A549 (cell line): ENCODE data around the gene NACC2. TPM values are rescaled to one million over a fixed set of nuclear protein-coding genes. Genes with fewer than 3 reads are reported as not detected.

Experiments used
- ATAC-seq, 2 experiments: fragments of 200-7000 bp in 1 of 2; fragments of >200 bp in 1 of 2; cut with Nextera tagmentation in 1 of 2; cut with Tn5 transposase in 1 of 2; 3 replicates each; pipeline versions ENCODE4 v1.8.0 to v1.9.1; 2018 to 2020; ENCODE audit warnings: mild to moderate bottlenecking in 1 of 2, moderate library complexity in 1 of 2
- CTCF ChIA-PET: fragments of 300-600 bp; sonication (Branson Sonifier 250); formaldehyde crosslinking; extraction: SDS; loops from one replicate; lab custom pipeline; 2021; ENCODE audit warnings: antibody characterized with exemption, inconsistent platforms; lab: Yijun Ruan, JAX
- POLR2A ChIA-PET: fragments of 350-600 bp; formaldehyde crosslinking; extraction: SDS; loops from one replicate; lab custom pipeline; 2021; ENCODE audit warnings: antibody characterized with exemption, inconsistent platforms; lab: Yijun Ruan, JAX
- DNase-seq, 2 experiments: peaks; one replicate each; pipeline versions ENCODE4 v3.0.0 to v3.0.0-alpha.2; 2011 to 2016; ENCODE audit warnings: low read depth in 1 of 2, low spot score in 1 of 2
- FAIRE-seq: peaks from 2 replicates; lab custom pipeline; 2011; peaks lifted over from hg19 to GRCh38; lab: Jason Lieb, UNC
- H3K27ac ChIP-seq, 2 experiments: fragments of >200 bp; sonication (Bioruptor Twin); formaldehyde crosslinking; 3 replicates each; pipeline ENCODE4 v1.5.1; 2016 to 2017
- H3K4me1 ChIP-seq: fragments of >200 bp; sonication (Bioruptor Twin); formaldehyde crosslinking; 3 replicates; pipeline ENCODE4 v1.6.1; 2016
- H3K4me2 ChIP-seq: fragments of >200 bp; sonication (Bioruptor Twin); formaldehyde crosslinking; 3 replicates; pipeline ENCODE4 v1.6.1; 2016
- H3K4me3 ChIP-seq: fragments of >200 bp; sonication (Bioruptor Twin); formaldehyde crosslinking; 3 replicates; pipeline ENCODE4 v1.5.1; 2016
- H3K9me3 ChIP-seq: fragments of >200 bp; sonication (Bioruptor Twin); formaldehyde crosslinking; 3 replicates; pipeline ENCODE4 v1.6.1; 2016
- BHLHE40 ChIP-seq: IDR thresholded peaks from 2 replicates; pipeline ENCODE4 v1.6.1; 2012; ENCODE audit warnings: low read depth, low read length, inconsistent platforms
- CBX8 ChIP-seq: fragments of 200-600 bp; sonication (generic); IDR thresholded peaks from 2 replicates; pipeline ENCODE4 v1.6.1; 2016
- CHD2 ChIP-seq: fragments of 150-350 bp; IDR thresholded peaks from 2 replicates; pipeline ENCODE4 v1.6.1; 2014; ENCODE audit warnings: low read length; ENCODE audit not compliant: partially characterized antibody
- HOXA7 ChIP-seq: fragments of 250-450 bp; sonication (Bioruptor Pico); IDR thresholded peaks from 2 replicates; pipeline ENCODE4 v1.5.0; 2020; ENCODE audit warnings: mild to moderate bottlenecking, moderate library complexity
- JUN ChIP-seq, 2 experiments: fragments of >200 bp; sonication (Bioruptor Twin); formaldehyde crosslinking; IDR thresholded peaks; 2 replicates in 1 of 2; 3 replicates in 1 of 2; pipeline ENCODE4 v1.6.1; 2016 to 2017
- MAFK ChIP-seq: fragments of 450-650 bp; IDR thresholded peaks from 2 replicates; pipeline ENCODE4 v1.6.1; 2014; ENCODE audit not compliant: partially characterized antibody
- NFE2L2 ChIP-seq: fragments of 150-350 bp; conservative IDR thresholded peaks from 2 replicates; pipeline ENCODE4 v1.6.1; 2014; ENCODE audit warnings: low read length
- NR3C1 ChIP-seq: fragments of >200 bp; sonication (Bioruptor Twin); formaldehyde crosslinking; IDR thresholded peaks from 3 replicates; pipeline ENCODE4 v1.6.1; 2017
- PHF8 ChIP-seq: fragments of 200-600 bp; sonication (generic); IDR thresholded peaks from 2 replicates; pipeline ENCODE4 v1.6.1; 2016; ENCODE audit warnings: low read depth, mild to moderate bottlenecking, antibody characterized with exemption, moderate library complexity, borderline replicate concordance
- POLR2A ChIP-seq: IDR thresholded peaks from 2 replicates; pipeline ENCODE4 v1.6.1; 2012; ENCODE audit warnings: mild to moderate bottlenecking, low read length
- POLR2AphosphoS2 ChIP-seq: conservative IDR thresholded peaks from 2 replicates; pipeline ENCODE4 v1.6.1; 2012; ENCODE audit warnings: low read length, improper control_type of control experiment, inconsistent platforms
- SMC3 ChIP-seq: fragments of >200 bp; sonication (Bioruptor Twin); formaldehyde crosslinking; IDR thresholded peaks from 3 replicates; pipeline ENCODE4 v1.6.1; 2018; ENCODE audit warnings: inconsistent platforms
- SREBF2 ChIP-seq: fragments of 450-650 bp; IDR thresholded peaks from 2 replicates; pipeline ENCODE4 v1.6.1; 2014; ENCODE audit warnings: mild to moderate bottlenecking, moderate library complexity
- TFCP2L1 ChIP-seq: fragments of 250-450 bp; sonication (Bioruptor Pico); IDR thresholded peaks from 2 replicates; pipeline ENCODE4 v1.5.0; 2021; ENCODE audit warnings: mild to moderate bottlenecking
- WGBS: methylation state at CpG from one replicate; pipeline ENCODE4 v1.1.6; 2017; ENCODE audit errors: missing lambda C conversion rate; 5-methylcytosine and 5-hydroxymethylcytosine counted together
- polyA plus RNA-seq, 4 experiments: library from polyadenylated mRNA; depleted of rRNA in 3 of 4; stranded (reverse); fragments of >200 nt; fragmentation: RNase III in 1 of 4; extraction: RNeasy Plus Mini Kit Qiagen cat#74134 plus additional on column Dnase treatment in 1 of 4; gene quantifications; 2 replicates in 3 of 4; 3 replicates in 1 of 4; pipeline ENCODE4 v1.2.3, GENCODE V29; 2011 to 2017
- TF ChIP-seq, protein P1 (sequence below): fragments of >200 bp; sonication (Bioruptor Twin); formaldehyde crosslinking; IDR thresholded peaks from 3 replicates; pipeline ENCODE4 v1.6.1; 2016
- TF ChIP-seq, protein P2 (sequence below): fragments of >200 bp; sonication (Bioruptor Twin); formaldehyde crosslinking; IDR thresholded peaks from 3 replicates; pipeline ENCODE4 v1.5.1; 2016
- TF ChIP-seq, protein P3 (sequence below): IDR thresholded peaks from 2 replicates; pipeline ENCODE4 v1.6.1; 2012
- TF ChIP-seq, protein P4 (sequence below): fragments of 200-600 bp; sonication (generic); IDR thresholded peaks from 2 replicates; pipeline ENCODE4 v1.6.1; 2016; ENCODE audit warnings: antibody characterized with exemption, mild to moderate bottlenecking, moderate library complexity
- TF ChIP-seq, protein P5 (sequence below): IDR thresholded peaks from 2 replicates; pipeline ENCODE4 v1.6.1; 2012; ENCODE audit warnings: low read depth, borderline replicate concordance

The NACC2 gene
- polyA plus RNA-seq, 2 of the 4 experiments (the other 2 are of a cell fraction), result 16.1 to 28.4 TPM

DNA sequence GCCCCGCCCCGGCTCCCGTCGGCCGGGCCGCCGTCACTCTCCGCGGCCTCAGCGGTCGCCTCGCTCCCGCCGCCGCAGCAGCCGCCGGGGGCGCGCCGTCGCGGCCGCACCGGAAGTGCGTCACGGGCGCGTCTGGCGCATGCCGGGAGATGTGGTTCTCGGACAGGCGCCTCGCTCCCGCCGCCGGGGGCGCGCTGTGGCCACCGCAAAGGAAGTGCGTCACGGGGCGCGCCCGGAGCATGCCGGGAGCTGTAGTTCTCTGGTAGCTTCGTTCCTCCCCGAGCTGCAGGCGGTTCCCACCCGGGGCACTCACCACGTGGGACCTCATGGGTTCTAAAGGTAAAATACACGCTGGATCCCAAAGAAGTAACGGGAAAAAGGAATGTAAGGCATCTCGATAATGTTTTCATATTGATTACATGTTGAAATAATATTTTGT, 133.8 kb downstream of the NACC2 start, which contains the start of gene UBAC1 (continued):
- TF ChIP-seq, protein P1, sequence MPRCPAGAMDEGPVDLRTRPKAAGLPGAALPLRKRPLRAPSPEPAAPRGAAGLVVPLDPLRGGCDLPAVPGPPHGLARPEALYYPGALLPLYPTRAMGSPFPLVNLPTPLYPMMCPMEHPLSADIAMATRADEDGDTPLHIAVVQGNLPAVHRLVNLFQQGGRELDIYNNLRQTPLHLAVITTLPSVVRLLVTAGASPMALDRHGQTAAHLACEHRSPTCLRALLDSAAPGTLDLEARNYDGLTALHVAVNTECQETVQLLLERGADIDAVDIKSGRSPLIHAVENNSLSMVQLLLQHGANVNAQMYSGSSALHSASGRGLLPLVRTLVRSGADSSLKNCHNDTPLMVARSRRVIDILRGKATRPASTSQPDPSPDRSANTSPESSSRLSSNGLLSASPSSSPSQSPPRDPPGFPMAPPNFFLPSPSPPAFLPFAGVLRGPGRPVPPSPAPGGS, result no peak

DNA sequence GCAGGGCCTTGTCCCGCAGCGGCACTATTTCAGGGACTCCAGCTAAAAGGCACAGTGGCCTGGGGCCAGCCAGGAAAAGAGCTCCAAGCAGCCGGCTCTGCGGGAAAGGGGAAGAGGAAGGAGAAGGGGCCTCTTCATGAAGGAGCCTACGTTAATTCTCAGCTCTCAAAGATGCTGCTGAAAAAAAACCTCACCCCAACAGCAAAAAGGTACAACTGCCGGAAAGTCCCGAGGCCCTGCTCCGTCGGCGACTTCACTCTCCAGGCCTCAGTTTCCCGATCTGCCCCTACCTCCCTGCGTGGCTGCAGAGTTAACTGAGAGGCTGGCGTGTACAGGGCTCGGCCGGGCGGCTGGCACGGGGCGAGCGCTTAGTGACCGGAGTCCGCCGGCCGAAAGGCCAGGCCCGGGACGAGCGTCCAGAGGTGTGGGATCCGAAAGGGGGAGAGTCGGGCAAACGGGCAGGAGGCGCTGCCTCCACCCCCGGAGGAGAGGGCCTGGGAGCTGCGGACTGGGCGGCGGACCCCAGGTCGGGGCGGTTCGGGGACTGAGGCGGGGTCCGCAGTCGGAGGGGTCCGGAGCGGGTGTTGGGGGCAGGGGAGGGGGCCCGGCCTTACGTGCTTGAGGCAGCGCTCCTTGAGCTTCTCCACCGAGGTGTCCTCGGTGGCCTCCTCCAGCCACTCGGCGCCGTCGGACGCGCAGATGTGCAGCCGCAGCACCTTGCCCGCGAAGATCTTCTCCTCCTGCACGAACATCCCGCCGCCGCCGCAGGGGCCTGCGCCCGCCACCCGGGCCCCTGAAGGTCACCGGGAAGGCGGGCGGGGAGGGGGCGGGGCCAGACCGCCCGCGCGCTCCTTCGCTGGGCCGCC, 134.4 kb downstream of the NACC2 start:
- Histone ChIP-seq H3K4me2 (peak overlapping the region; percentile 87), H3K9me3 (no peaks in the 10 kb centered on the region), H3K4me3 (peak overlapping the region; percentile 87), H3K27ac (peak overlapping the region; percentile 86 to 93), H3K4me1 (peaks cover 12% of the 10 kb centered on the region; the same call in 2 of the 3 replicates)
- ATAC-seq, result peak; percentile 47 to 57
- ChIA-PET CTCF (interaction anchor here (1.1 to 14.0 kb wide), 8 partner anchors 7 to 161 kb away, joined by 3 to 220 read pairs (median 4); no protein-coding TSS in a partner anchor), POLR2A (interaction anchor here (1.0 kb wide), 1 partner anchor 53 kb away, joined by 4 read pairs; the partner anchor contains the start of gene CAMSAP1)
- no peak for TF ChIP-seq CHD2
- TF ChIP-seq SMC3, result peak; percentile 19; the same call in 1 of the 3 replicates
- peak; percentile 49; the same call in 1 of the 2 replicates for TF ChIP-seq POLR2A
- TF ChIP-seq JUN (IDR thresholded peaks at IDR 0.05), result 0 out of 5 replicates have a peak, but pooled peaks of 1 of the 2 experiments have one; percentile 38
- no peak for TF ChIP-seq TFCP2L1
- TF ChIP-seq, protein P2, sequence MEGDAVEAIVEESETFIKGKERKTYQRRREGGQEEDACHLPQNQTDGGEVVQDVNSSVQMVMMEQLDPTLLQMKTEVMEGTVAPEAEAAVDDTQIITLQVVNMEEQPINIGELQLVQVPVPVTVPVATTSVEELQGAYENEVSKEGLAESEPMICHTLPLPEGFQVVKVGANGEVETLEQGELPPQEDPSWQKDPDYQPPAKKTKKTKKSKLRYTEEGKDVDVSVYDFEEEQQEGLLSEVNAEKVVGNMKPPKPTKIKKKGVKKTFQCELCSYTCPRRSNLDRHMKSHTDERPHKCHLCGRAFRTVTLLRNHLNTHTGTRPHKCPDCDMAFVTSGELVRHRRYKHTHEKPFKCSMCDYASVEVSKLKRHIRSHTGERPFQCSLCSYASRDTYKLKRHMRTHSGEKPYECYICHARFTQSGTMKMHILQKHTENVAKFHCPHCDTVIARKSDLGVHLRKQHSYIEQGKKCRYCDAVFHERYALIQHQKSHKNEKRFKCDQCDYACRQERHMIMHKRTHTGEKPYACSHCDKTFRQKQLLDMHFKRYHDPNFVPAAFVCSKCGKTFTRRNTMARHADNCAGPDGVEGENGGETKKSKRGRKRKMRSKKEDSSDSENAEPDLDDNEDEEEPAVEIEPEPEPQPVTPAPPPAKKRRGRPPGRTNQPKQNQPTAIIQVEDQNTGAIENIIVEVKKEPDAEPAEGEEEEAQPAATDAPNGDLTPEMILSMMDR, result no peak
- TF ChIP-seq PHF8, result peak; percentile 49; the same call in 1 of the 2 replicates
- DNase-seq, result peak in 1 of 2 experiments; percentile 52
- WGBS, result 8% methylated on average over 45 of the region's 74 CpGs
- no peak for FAIRE-seq

DNA sequence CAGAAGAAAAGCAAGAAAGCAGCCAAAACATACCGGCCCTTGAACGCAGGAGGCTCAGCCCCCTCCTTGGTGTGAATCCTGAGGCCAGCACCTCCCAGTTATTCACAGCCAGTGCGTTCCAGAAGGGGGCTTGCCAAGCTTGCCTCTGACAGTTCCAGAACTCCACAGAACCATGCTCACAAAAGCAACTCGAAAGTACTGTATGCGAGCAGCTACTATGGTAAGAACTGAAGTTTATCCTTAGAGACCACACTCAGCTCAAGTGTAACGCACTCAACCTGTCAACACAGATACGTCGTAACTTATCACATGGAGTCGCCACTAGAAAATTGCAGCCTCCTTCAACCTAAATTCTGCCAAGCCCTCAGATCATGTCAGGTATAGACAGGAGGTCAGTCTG, 135.3 kb downstream of the NACC2 start:
- FAIRE-seq (no peak), ATAC-seq (no peak), DNase-seq (no peak)
- Histone ChIP-seq H3K9me3 (no peaks in the 10 kb centered on the region), H3K4me3 (peak overlapping the region; percentile 87), H3K4me2 (peak overlapping the region; percentile 87), H3K27ac (peak overlapping the region in 1 of 2 experiments; percentile 93; a peak in 3 of 6 replicates), H3K4me1 (peaks cover 12% of the 10 kb centered on the region; the same call in 2 of the 3 replicates)
- WGBS, result 90% methylated on average over 9 of the region's 9 CpGs
- no peak for TF ChIP-seq SREBF2
- ChIA-PET POLR2A (no interaction called here), CTCF (interaction anchor here (0.8 to 14.0 kb wide), 7 partner anchors 8 to 162 kb away, joined by 3 to 220 read pairs (median 5); no protein-coding TSS in a partner anchor)

DNA sequence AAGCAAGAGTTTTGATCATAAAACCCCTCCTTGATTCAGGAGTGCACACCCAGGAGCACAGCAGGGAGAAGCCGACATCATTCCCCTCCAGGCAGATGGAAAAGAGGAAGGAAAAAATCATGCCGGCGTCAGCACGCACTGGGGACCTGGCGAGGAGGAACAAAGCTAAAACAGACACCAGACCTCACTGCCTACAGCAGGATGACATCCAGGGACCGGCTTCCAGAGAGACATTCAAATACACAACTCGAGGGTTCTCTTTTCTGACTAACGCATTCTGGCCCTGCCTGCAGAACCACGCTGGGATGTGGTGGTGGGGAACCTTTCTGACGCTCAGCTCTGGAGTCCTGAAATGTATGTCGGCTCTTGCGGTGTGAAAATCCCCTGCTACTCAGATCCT, 136.6 kb downstream of the NACC2 start:
- WGBS, result 91% methylated on average over 12 of the region's 12 CpGs
- Histone ChIP-seq H3K4me2 (no peak overlapping the region), H3K27ac (no peak overlapping the region), H3K9me3 (no peaks in the 10 kb centered on the region), H3K4me1 (peaks cover 12% of the 10 kb centered on the region; the same call in 2 of the 3 replicates), H3K4me3 (no peak overlapping the region)
- ATAC-seq (no peak), FAIRE-seq (no peak), DNase-seq (no peak)
- POLR2A ChIA-PET, result no interaction called here
- CTCF ChIA-PET, result interaction anchor here (0.7 to 14.0 kb wide), 3 partner anchors 9 to 164 kb away, joined by 3 to 220 read pairs (median 21); no protein-coding TSS in a partner anchor
- TF ChIP-seq, protein P3, sequence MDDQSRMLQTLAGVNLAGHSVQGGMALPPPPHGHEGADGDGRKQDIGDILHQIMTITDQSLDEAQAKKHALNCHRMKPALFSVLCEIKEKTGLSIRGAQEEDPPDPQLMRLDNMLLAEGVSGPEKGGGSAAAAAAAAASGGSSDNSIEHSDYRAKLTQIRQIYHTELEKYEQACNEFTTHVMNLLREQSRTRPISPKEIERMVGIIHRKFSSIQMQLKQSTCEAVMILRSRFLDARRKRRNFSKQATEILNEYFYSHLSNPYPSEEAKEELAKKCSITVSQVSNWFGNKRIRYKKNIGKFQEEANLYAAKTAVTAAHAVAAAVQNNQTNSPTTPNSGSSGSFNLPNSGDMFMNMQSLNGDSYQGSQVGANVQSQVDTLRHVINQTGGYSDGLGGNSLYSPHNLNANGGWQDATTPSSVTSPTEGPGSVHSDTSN, result no peak
- TF ChIP-seq BHLHE40 (no peak), MAFK (no peak), POLR2AphosphoS2 (no peak), NR3C1 (no peak), SMC3 (no peak), NFE2L2 (no peak), CBX8 (no peak), HOXA7 (no peak)
- TF ChIP-seq, protein P4, sequence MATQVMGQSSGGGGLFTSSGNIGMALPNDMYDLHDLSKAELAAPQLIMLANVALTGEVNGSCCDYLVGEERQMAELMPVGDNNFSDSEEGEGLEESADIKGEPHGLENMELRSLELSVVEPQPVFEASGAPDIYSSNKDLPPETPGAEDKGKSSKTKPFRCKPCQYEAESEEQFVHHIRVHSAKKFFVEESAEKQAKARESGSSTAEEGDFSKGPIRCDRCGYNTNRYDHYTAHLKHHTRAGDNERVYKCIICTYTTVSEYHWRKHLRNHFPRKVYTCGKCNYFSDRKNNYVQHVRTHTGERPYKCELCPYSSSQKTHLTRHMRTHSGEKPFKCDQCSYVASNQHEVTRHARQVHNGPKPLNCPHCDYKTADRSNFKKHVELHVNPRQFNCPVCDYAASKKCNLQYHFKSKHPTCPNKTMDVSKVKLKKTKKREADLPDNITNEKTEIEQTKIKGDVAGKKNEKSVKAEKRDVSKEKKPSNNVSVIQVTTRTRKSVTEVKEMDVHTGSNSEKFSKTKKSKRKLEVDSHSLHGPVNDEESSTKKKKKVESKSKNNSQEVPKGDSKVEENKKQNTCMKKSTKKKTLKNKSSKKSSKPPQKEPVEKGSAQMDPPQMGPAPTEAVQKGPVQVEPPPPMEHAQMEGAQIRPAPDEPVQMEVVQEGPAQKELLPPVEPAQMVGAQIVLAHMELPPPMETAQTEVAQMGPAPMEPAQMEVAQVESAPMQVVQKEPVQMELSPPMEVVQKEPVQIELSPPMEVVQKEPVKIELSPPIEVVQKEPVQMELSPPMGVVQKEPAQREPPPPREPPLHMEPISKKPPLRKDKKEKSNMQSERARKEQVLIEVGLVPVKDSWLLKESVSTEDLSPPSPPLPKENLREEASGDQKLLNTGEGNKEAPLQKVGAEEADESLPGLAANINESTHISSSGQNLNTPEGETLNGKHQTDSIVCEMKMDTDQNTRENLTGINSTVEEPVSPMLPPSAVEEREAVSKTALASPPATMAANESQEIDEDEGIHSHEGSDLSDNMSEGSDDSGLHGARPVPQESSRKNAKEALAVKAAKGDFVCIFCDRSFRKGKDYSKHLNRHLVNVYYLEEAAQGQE, result no peak
- TF ChIP-seq, protein P1, result no peak
- TF ChIP-seq, protein P5, sequence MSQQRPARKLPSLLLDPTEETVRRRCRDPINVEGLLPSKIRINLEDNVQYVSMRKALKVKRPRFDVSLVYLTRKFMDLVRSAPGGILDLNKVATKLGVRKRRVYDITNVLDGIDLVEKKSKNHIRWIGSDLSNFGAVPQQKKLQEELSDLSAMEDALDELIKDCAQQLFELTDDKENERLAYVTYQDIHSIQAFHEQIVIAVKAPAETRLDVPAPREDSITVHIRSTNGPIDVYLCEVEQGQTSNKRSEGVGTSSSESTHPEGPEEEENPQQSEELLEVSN, result no peak
